Measurements from ENCODE around the gene FBXL17. TPM values are rescaled to one million over a fixed set of nuclear protein-coding genes. Genes with fewer than 3 reads are reported as not detected.

Gene FBXL17
- polyA plus RNA-seq, 1 of the 3 experiments (the other 2 are of a cell fraction), result 4.4 TPM

DNA sequence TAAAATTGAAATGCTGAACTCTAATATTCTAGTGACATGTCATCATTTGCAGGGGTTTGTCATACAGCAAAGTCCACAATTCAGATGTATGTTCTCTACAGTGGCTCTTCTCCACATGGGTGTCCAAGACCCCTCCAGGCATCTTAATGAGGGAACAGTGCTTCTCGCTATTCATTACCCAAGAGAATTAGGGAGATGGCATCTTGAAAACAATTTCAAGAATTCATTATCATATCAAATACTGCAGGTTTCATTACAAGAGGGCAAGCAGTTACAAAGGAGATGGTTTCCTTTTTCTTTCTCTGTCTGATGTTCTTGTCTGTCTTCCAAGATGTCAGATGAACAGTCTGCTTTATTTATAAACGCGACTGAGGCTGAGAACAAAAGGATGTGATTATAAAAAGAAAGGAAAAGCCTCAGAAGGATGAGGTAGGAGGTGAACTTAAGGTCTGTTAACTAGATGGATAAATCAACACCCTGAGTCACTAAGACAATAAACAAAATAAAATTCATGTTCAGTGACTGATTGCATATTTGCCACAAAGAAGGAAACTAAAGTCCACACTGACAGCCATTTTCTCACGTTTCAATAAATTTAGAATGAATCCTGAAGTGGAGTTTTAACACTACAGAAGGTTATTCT lies 384.4 kb downstream of the FBXL17 start:
- Histone ChIP-seq H3K9me2 (no peaks in the 10 kb centered on the region), H3K9me3 (no peaks in the 10 kb centered on the region), H3K27me3 (ENCODE audit: insufficient read depth) (no peaks in the 10 kb centered on the region), H3K4me2 (no peak overlapping the region), H3K79me2 (ENCODE audit: insufficient read depth) (no peaks in the 10 kb centered on the region), H2AFZ (ENCODE audit: low read depth) (no peak overlapping the region), H3K4me3 (ENCODE audit: low read depth in 2 of 2, low read length in 1 of 2) (no peak overlapping the region), H3K27ac (ENCODE audit: low read depth in 2 of 2, low read length in 1 of 2) (no peak overlapping the region), H3K4me1 (ENCODE audit: control insufficient read depth in 1 of 2, insufficient read depth in 2 of 2, low read depth in 1 of 2, low read length in 1 of 2) (no peaks in the 10 kb centered on the region), H3K36me3 (replicated peaks in 1 of 2; ENCODE audit: control insufficient read depth in 1 of 2, insufficient read depth in 2 of 2, low read length in 1 of 2) (no peaks in the 10 kb centered on the region), H4K20me1 (ENCODE audit: insufficient read depth) (no peaks in the 10 kb centered on the region), H3F3A (replicated peaks; ENCODE audit: insufficient read depth) (no peaks in the 10 kb centered on the region), H3K9ac (no peak overlapping the region)
- 89% methylated on average over 4 of the region's 4 CpGs for WGBS (ENCODE audit: low lambda C conversion rate)
- no peak for TF ChIP-seq FOXJ3 (CRISPR knock-in tag; IDR thresholded peaks at IDR 0.05)
- no peak for TF ChIP-seq MEF2A (IDR thresholded peaks at IDR 0.05; ENCODE audit: borderline replicate concordance, low read depth)
- no peak for TF ChIP-seq ELF1 (IDR thresholded peaks at IDR 0.05)
- no peak for TF ChIP-seq YY1 (IDR thresholded peaks at IDR 0.05; ENCODE audit: low read depth)
- no peak for TF ChIP-seq GATA2 (CRISPR knock-in tag; IDR thresholded peaks at IDR 0.05)
- TF ChIP-seq, protein P1, sequence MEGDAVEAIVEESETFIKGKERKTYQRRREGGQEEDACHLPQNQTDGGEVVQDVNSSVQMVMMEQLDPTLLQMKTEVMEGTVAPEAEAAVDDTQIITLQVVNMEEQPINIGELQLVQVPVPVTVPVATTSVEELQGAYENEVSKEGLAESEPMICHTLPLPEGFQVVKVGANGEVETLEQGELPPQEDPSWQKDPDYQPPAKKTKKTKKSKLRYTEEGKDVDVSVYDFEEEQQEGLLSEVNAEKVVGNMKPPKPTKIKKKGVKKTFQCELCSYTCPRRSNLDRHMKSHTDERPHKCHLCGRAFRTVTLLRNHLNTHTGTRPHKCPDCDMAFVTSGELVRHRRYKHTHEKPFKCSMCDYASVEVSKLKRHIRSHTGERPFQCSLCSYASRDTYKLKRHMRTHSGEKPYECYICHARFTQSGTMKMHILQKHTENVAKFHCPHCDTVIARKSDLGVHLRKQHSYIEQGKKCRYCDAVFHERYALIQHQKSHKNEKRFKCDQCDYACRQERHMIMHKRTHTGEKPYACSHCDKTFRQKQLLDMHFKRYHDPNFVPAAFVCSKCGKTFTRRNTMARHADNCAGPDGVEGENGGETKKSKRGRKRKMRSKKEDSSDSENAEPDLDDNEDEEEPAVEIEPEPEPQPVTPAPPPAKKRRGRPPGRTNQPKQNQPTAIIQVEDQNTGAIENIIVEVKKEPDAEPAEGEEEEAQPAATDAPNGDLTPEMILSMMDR (IDR thresholded peaks at IDR 0.05), result no peak
- no peak for TF ChIP-seq TAF1 (IDR thresholded peaks at IDR 0.05; ENCODE audit: borderline replicate concordance, low read depth, low read length)
- no peak for TF ChIP-seq RAD21 (IDR thresholded peaks at IDR 0.05; ENCODE audit: low read length)
- no peak for TF ChIP-seq FOSL2 (IDR thresholded peaks at IDR 0.05; ENCODE audit: borderline replicate concordance, low read depth)
- no peak for TF ChIP-seq EZH2phosphoT487 (IDR thresholded peaks at IDR 0.05; ENCODE audit: borderline replicate concordance, low read depth)
- no peak for TF ChIP-seq GABPA (IDR thresholded peaks at IDR 0.05; ENCODE audit: low read depth)
- TF ChIP-seq, protein P2, sequence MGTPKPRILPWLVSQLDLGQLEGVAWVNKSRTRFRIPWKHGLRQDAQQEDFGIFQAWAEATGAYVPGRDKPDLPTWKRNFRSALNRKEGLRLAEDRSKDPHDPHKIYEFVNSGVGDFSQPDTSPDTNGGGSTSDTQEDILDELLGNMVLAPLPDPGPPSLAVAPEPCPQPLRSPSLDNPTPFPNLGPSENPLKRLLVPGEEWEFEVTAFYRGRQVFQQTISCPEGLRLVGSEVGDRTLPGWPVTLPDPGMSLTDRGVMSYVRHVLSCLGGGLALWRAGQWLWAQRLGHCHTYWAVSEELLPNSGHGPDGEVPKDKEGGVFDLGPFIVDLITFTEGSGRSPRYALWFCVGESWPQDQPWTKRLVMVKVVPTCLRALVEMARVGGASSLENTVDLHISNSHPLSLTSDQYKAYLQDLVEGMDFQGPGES (IDR thresholded peaks at IDR 0.05; ENCODE audit: low read depth, low read length), result no peak
- no peak for TF ChIP-seq POLR2AphosphoS5 (IDR thresholded peaks at IDR 0.05; ENCODE audit: low read depth, low read length)
- TF ChIP-seq, protein P3, sequence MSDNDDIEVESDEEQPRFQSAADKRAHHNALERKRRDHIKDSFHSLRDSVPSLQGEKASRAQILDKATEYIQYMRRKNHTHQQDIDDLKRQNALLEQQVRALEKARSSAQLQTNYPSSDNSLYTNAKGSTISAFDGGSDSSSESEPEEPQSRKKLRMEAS (IDR thresholded peaks at IDR 0.05; ENCODE audit: low read depth), result no peak
- TF ChIP-seq, protein P4, sequence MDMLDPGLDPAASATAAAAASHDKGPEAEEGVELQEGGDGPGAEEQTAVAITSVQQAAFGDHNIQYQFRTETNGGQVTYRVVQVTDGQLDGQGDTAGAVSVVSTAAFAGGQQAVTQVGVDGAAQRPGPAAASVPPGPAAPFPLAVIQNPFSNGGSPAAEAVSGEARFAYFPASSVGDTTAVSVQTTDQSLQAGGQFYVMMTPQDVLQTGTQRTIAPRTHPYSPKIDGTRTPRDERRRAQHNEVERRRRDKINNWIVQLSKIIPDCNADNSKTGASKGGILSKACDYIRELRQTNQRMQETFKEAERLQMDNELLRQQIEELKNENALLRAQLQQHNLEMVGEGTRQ (IDR thresholded peaks at IDR 0.05; ENCODE audit: borderline replicate concordance, low read depth, low read length), result no peak
- no peak for TF ChIP-seq RXRA (IDR thresholded peaks at IDR 0.05; ENCODE audit: borderline replicate concordance, low read depth)
- TF ChIP-seq RCOR1 (IDR thresholded peaks at IDR 0.05; ENCODE audit: low read length), result no peak
- no peak for TF ChIP-seq JUND (IDR thresholded peaks at IDR 0.05)
- TF ChIP-seq NRF1 (IDR thresholded peaks at IDR 0.05; ENCODE audit: low read depth, low read length), result no peak
- ChIA-PET CTCF (no interaction called here), POLR2A (no interaction called here)
- no peak for DNase-seq

Data from SK-N-SH (cell line).